ENCODE results near the gene NOTUM. TPM values are rescaled to one million over a fixed set of nuclear protein-coding genes. Genes with fewer than 3 reads are reported as not detected.
A peak's percentile ranks its signal among the peaks of the same experiment; 100 is the strongest.

Gene NOTUM
- total and polyA plus RNA-seq, 2 donors (not counting 3 experiments of a cell fraction or from before 2014, with no cell fraction given): not detected

- peak overlapping the region; percentile 52 for H3K4me2 ChIP-seq (ENCODE audit: insufficient read depth, low read length)
- H3K9ac ChIP-seq (replicated peaks; ENCODE audit: extremely low read depth, insufficient read depth, low read length): no peak overlapping the region
- TF ChIP-seq MYC (IDR thresholded peaks at IDR 0.05; ENCODE audit: low read depth, low read length) (no peak), FOS (IDR thresholded peaks at IDR 0.05; ENCODE audit: borderline replicate concordance, insufficient read depth, low read length) (no peak)
- TF ChIP-seq, protein P1, sequence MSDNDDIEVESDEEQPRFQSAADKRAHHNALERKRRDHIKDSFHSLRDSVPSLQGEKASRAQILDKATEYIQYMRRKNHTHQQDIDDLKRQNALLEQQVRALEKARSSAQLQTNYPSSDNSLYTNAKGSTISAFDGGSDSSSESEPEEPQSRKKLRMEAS (IDR thresholded peaks at IDR 0.05; ENCODE audit: insufficient read depth, insufficient read length): no peak
- TF ChIP-seq, protein P2, sequence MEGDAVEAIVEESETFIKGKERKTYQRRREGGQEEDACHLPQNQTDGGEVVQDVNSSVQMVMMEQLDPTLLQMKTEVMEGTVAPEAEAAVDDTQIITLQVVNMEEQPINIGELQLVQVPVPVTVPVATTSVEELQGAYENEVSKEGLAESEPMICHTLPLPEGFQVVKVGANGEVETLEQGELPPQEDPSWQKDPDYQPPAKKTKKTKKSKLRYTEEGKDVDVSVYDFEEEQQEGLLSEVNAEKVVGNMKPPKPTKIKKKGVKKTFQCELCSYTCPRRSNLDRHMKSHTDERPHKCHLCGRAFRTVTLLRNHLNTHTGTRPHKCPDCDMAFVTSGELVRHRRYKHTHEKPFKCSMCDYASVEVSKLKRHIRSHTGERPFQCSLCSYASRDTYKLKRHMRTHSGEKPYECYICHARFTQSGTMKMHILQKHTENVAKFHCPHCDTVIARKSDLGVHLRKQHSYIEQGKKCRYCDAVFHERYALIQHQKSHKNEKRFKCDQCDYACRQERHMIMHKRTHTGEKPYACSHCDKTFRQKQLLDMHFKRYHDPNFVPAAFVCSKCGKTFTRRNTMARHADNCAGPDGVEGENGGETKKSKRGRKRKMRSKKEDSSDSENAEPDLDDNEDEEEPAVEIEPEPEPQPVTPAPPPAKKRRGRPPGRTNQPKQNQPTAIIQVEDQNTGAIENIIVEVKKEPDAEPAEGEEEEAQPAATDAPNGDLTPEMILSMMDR (IDR thresholded peaks at IDR 0.05; ENCODE audit: extremely low read depth in 1 of 2, insufficient read depth in 1 of 2, low read depth in 1 of 2, low read length in 2 of 2): no peak
- H3K4me1 ChIP-seq (ENCODE audit: control insufficient read depth, extremely low read depth, insufficient read depth, low read length): peaks cover 12% of the 10 kb centered on the region
- H3K4me3 ChIP-seq (replicated peaks in 1 of 3; ENCODE audit: insufficient read depth in 1 of 3, low read depth in 1 of 3, low read length in 3 of 3): peak overlapping the region in 2 of 3 experiments; percentile 11 to 64
- CTCF ChIA-PET: interaction anchor here (0.6 to 3.0 kb wide), 12 partner anchors 8 to 307 kb away, joined by 3 to 24 read pairs (median 4); partner anchors contain the start of genes NOTUM, PCYT2 and PYCR1
- BruUV-seq (replicated peaks): no TSS peak
- H3K27me3 ChIP-seq (ENCODE audit: control insufficient read depth in 2 of 2, insufficient read depth in 2 of 2, low read length in 2 of 2): no peaks in the 10 kb centered on the region
- no peaks in the 10 kb centered on the region for H3K9me1 ChIP-seq (replicated peaks; ENCODE audit: control insufficient read depth, extremely low read depth, insufficient read depth, low read length)
- peak overlapping the region; percentile 66 for H2AFZ ChIP-seq (ENCODE audit: low read depth, low read length)
- peaks cover 0 to 3% of the 10 kb centered on the region in 2 experiments for H3K36me3 ChIP-seq (ENCODE audit: control insufficient read depth in 2 of 2, extremely low read depth in 1 of 2, insufficient read depth in 2 of 2, low read length in 2 of 2)
- POLR2A ChIA-PET: no interaction called here
- dilution Hi-C loops (cut with MboI; ENCODE audit: extremely low pct_ligation_motif_present, low sequenced_read_pairs) (no loop called here), intact Hi-C loops (cut with micrococcal nuclease) (loop anchor here (5.0 kb wide), 1 partner anchor 74 kb away; no protein-coding TSS in a partner anchor)
- no peak overlapping the region for H3K27ac ChIP-seq (ENCODE audit: insufficient read depth, low read depth, low read length)
- no peaks in the 10 kb centered on the region for H4K20me1 ChIP-seq (replicated peaks; ENCODE audit: control insufficient read depth, extremely low read depth, insufficient read depth, low read length)
- DNase-seq (ENCODE audit: low read depth, low spot score) (no peak), FAIRE-seq (no peak)
- H3K79me2 ChIP-seq (ENCODE audit: control insufficient read depth, insufficient read depth, low read length): peaks cover 33% of the 10 kb centered on the region
- H3K9me3 ChIP-seq (replicated peaks; ENCODE audit: control insufficient read depth, insufficient read depth, low read length): no peaks in the 10 kb centered on the region
Measured at GRCh38 chr17:81928544-81929252, 32.3 kb downstream of the NOTUM start.

All from endothelial cell of umbilical vein (primary cell).